Left ventricle myocardium inferior (tissue), 1 donor: ENCODE data around the gene PTPRN2. TPM values are rescaled to one million over a fixed set of nuclear protein-coding genes. Genes with fewer than 3 reads are reported as not detected.

Experiments
- DNase-seq: peaks from one replicate; pipeline ENCODE4 v3.0.0-alpha.2; 2020
- H3K27ac ChIP-seq: fragments of 200-600 bp; replicated peaks from 2 replicates; pipeline ENCODE4 v1.8.0; 2021
- H3K27me3 ChIP-seq: fragments of 200-600 bp; 2 replicates; pipeline ENCODE4 v1.8.0; 2021; ENCODE audit warnings: low read depth
- H3K36me3 ChIP-seq: fragments of 200-600 bp; 2 replicates; pipeline ENCODE4 v1.8.0; 2021
- H3K4me1 ChIP-seq: fragments of 200-600 bp; 2 replicates; pipeline ENCODE4 v1.8.0; 2021
- H3K4me3 ChIP-seq: fragments of 200-600 bp; 2 replicates; pipeline ENCODE4 v1.8.0; 2021; ENCODE audit warnings: mild to moderate bottlenecking, moderate library complexity
- H3K9me3 ChIP-seq: fragments of 200-600 bp; replicated peaks from 2 replicates; pipeline ENCODE4 v1.8.0; 2021
- CTCF ChIP-seq: fragments of 200-600 bp; IDR thresholded peaks from 2 replicates; pipeline ENCODE4 v1.8.0; 2021; ENCODE audit warnings: antibody characterized with exemption, mild to moderate bottlenecking, borderline replicate concordance
- intact Hi-C: fragments of 100-400 bp; cut with micrococcal nuclease; formaldehyde crosslinking; loops from one replicate; pipeline ENCODE4 v1.11.0; 2022
- total RNA-seq: library from RNA; stranded (reverse); fragmentation: NEBNext Ultra II Directional; extraction: Animal tissue kit (Norgen Biotek cat#: 25700); gene quantifications from one replicate; pipeline ENCODE4 v1.2.1, GENCODE V29; 2021
- donor health status: DM: no; HTN: yes; CAD: no; lungs with severe emphysema.

Gene PTPRN2
- total RNA-seq, 1 donor from 2014 or later = 1.3 TPM

GRCh38 chr7:158072991-158073730 lies 514.5 kb downstream of the PTPRN2 start:
- H3K4me3 ChIP-seq = no peak overlapping the region
- intact Hi-C loops = no loop called here
- DNase-seq = no peak
- no peak overlapping the region for H3K27ac ChIP-seq
- no peak for TF ChIP-seq CTCF
- H3K27me3 ChIP-seq = peaks cover 52% of the 10 kb centered on the region
- H3K9me3 ChIP-seq = no peaks in the 10 kb centered on the region
- H3K36me3 ChIP-seq = no peaks in the 10 kb centered on the region
- no peaks in the 10 kb centered on the region for H3K4me1 ChIP-seq

GRCh38 chr7:158070222-158070920 lies 517.3 kb downstream of the PTPRN2 start:
- peaks cover 43% of the 10 kb centered on the region for H3K27me3 ChIP-seq
- H3K9me3 ChIP-seq = no peaks in the 10 kb centered on the region
- intact Hi-C loops = no loop called here
- no peak for DNase-seq
- no peak overlapping the region for H3K4me3 ChIP-seq
- no peaks in the 10 kb centered on the region for H3K36me3 ChIP-seq
- H3K27ac ChIP-seq = no peak overlapping the region
- TF ChIP-seq CTCF = no peak
- no peaks in the 10 kb centered on the region for H3K4me1 ChIP-seq

DNA sequence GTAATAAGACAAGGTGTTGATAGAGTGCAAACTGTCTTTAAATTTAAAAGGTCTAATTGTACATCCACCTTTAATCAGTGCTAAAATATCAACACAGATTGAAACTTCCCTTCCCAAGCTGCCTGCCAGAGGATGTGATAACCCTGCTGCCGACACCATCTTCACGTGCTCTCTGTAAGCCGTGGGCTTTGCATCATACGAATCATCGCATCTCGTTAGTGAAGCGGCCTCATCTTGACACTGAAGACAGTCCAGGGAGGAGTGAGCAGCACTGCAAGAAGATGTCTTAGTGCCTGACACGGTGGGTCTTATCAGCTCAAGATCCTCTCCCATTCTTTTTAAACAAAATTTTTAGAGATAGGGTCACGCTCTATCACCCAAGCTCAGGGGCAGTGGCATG lies 518.8 kb downstream of the PTPRN2 start:
- H3K36me3 ChIP-seq = no peaks in the 10 kb centered on the region
- intact Hi-C loops = no loop called here

DNA sequence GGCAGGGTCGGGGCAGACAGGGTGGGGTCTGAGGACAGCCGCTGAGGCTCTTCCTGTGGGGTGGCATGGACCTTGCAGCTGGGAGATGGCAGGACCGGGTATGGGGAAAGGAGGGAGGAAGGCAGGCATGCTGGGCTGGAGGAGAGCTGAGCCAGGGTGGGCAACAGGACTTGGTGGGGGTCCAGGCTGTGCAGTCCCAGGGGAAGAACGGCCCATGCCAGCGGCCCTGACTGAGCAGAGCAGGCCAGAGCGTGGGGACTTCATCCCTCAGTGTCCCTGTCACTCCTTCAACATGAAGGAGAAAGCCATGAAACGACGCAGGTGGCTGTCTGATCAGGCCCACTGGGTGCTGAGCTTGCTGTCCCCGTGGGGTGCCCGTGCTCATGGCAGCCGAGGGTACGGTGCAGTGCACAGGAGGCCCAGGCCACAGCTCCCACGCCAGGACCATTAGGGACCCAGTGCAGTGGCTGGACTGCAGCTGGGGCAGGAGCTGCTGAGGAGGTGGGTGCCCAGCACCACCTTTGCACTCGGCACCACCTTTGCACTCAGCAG lies 519.6 kb downstream of the PTPRN2 start:
- Histone ChIP-seq H3K9me3 (peaks cover 4% of the 10 kb centered on the region), H3K27me3 (peaks cover 39% of the 10 kb centered on the region), H3K4me1 (no peaks in the 10 kb centered on the region), H3K4me3 (no peak overlapping the region), H3K36me3 (no peaks in the 10 kb centered on the region), H3K27ac (no peak overlapping the region)
- intact Hi-C loops = no loop called here
- TF ChIP-seq CTCF = no peak
- no peak for DNase-seq

More for the DNA sequence above, 518.8 kb downstream of the PTPRN2 start:
- Histone ChIP-seq H3K4me1 (no peaks in the 10 kb centered on the region), H3K27me3 (peaks cover 46% of the 10 kb centered on the region), H3K27ac (no peak overlapping the region), H3K9me3 (no peaks in the 10 kb centered on the region), H3K4me3 (no peak overlapping the region)
- DNase-seq = no peak
- TF ChIP-seq CTCF = no peak

GRCh38 chr7:158067219-158067930 lies 520.2 kb downstream of the PTPRN2 start:
- Histone ChIP-seq H3K27ac (no peak overlapping the region), H3K4me3 (no peak overlapping the region), H3K9me3 (peaks cover 9% of the 10 kb centered on the region), H3K27me3 (peaks cover 40% of the 10 kb centered on the region), H3K36me3 (no peaks in the 10 kb centered on the region), H3K4me1 (no peaks in the 10 kb centered on the region)
- no peak for DNase-seq
- TF ChIP-seq CTCF = no peak
- intact Hi-C loops = no loop called here
